GM12878 (cell line): ENCODE results near the gene SUGCT.

Experiments used
- ATF3 ChIP-seq: IDR thresholded peaks from 2 replicates; pipeline ENCODE4 v1.6.1; 2011; ENCODE audit warnings: low read depth, mild to moderate bottlenecking, low read length, moderate library complexity, borderline replicate concordance; ENCODE audit errors: extremely low read depth
- ELK1 ChIP-seq: IDR thresholded peaks from 2 replicates; pipeline ENCODE4 v1.6.1; 2012; ENCODE audit warnings: low read depth, low read length, improper control_type of control experiment
- RBBP5 ChIP-seq: fragments of 200-600 bp; sonication (generic); conservative IDR thresholded peaks from 2 replicates; pipeline ENCODE4 v1.6.1; 2016
- REST ChIP-seq: IDR thresholded peaks from 2 replicates; pipeline ENCODE4 v1.6.1; 2012; ENCODE audit warnings: mild to moderate bottlenecking, low read depth, low read length

DNA sequence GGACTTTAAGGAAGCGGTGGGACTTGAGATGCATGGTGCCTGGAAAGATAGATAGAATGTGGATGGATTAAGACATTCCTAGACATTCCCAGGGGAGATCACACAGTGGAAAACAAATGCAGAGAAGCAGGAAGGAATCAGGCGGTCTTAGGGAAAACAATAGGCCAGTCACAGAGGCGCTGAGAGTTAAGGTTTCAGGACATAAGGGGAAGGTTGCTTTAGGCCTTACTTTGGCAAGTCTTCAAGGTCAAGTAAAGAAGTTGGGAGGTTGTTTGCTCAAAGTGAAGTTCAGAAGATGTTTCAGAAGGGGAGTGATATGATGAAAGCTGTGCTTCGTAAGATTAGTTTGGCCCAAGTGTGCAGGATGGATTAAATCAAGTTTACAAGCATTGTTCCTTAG, 109.4 kb downstream of the SUGCT start:
- TF ChIP-seq REST = no peak
- TF ChIP-seq RBBP5 = no peak
- no peak for TF ChIP-seq ELK1
- TF ChIP-seq ATF3 = no peak
